ENCODE results near the gene TGFBR3. TPM values are rescaled to one million over a fixed set of nuclear protein-coding genes. Genes with fewer than 3 reads are reported as not detected.

Gene TGFBR3
- total RNA-seq, 1 experiment from 2014 or later: 2.4 TPM

- no peak overlapping the region for H3K23ac ChIP-seq (ENCODE audit: insufficient read length, low read depth, low read length)
- no peak overlapping the region for H2AK5ac ChIP-seq (ENCODE audit: insufficient read length, low read length)
- H3K9me3 ChIP-seq (ENCODE audit: control insufficient read depth, low read depth, low read length): no peaks in the 10 kb centered on the region
- no peak overlapping the region for H4K5ac ChIP-seq (ENCODE audit: insufficient read length, low read depth, low read length)
- H3K4me2 ChIP-seq (ENCODE audit: insufficient read depth, insufficient read length, low read length): no peak overlapping the region
- Mint-ChIP-seq H3K4me3 (no peak overlapping the region), H3K27ac (no peak overlapping the region), H3K36me3 (ENCODE audit: insufficient read depth in 1 of 3, low read depth in 3 of 3) (no peaks in the 10 kb centered on the region; a peak in 1 of 7 replicates), H3K4me1 (peaks cover 19 to 29% of the 10 kb centered on the region in 2 experiments), H3K9me3 (no peaks in the 10 kb centered on the region), H3K27me3 (ENCODE audit: low read depth) (no peaks in the 10 kb centered on the region)
- TF ChIP-seq CTCF (conservative IDR thresholded peaks at IDR 0.05): no peak
- no peak overlapping the region for H3K9ac ChIP-seq (ENCODE audit: extremely low read depth, insufficient read length, low read length)
- no peak overlapping the region for H3T11ph ChIP-seq (ENCODE audit: low read length)
- no peak overlapping the region for H2BK20ac ChIP-seq (ENCODE audit: low read depth, low read length, poor library complexity, severe bottlenecking)
- no peak overlapping the region for H4K91ac ChIP-seq (ENCODE audit: insufficient read length, low read depth, low read length)
- no peaks in the 10 kb centered on the region for H4K20me1 ChIP-seq (ENCODE audit: control insufficient read depth, insufficient read depth, insufficient read length)
- no peaks in the 10 kb centered on the region for H3K23me2 ChIP-seq (ENCODE audit: insufficient read length, low read depth, low read length, poor library complexity, severe bottlenecking)
- H3K14ac ChIP-seq (ENCODE audit: insufficient read depth, low read length): no peak overlapping the region
- no peak overlapping the region for H3K4ac ChIP-seq (ENCODE audit: low read depth, low read length)
- no peak for DNase-seq
- H3K56ac ChIP-seq (ENCODE audit: insufficient read length, low read depth, low read length): no peak overlapping the region
- no peaks in the 10 kb centered on the region for H3K27me3 ChIP-seq (ENCODE audit: insufficient read depth, low read length)
- no peaks in the 10 kb centered on the region for H3K79me2 ChIP-seq (ENCODE audit: insufficient read depth, low read length)
- no peak overlapping the region for H2BK12ac ChIP-seq (ENCODE audit: insufficient read length, low read depth, low read length)
- H3K79me1 ChIP-seq (ENCODE audit: insufficient read depth, low read depth, low read length, poor library complexity, severe bottlenecking): no peaks in the 10 kb centered on the region
- H2BK15ac ChIP-seq (ENCODE audit: low read depth, low read length): no peak overlapping the region
- no peak overlapping the region for H4K8ac ChIP-seq (replicated peaks; ENCODE audit: insufficient read length, low read depth, low read length)
- no peaks in the 10 kb centered on the region for H3K4me1 ChIP-seq (ENCODE audit: insufficient read depth, low read length)
- H2BK120ac ChIP-seq (ENCODE audit: low read depth, low read length, poor library complexity, severe bottlenecking): no peak overlapping the region
- no peak overlapping the region for H2AFZ ChIP-seq (ENCODE audit: low read length)
- no peak overlapping the region for H2BK5ac ChIP-seq (ENCODE audit: insufficient read length, low read length)
- no CpG with 5 or more reads among the region's 5 CpGs for WGBS (ENCODE audit: extremely low coverage, insufficient read length, low lambda C conversion rate)
- no peak overlapping the region for H3K27ac ChIP-seq (ENCODE audit: insufficient read length, low read depth, low read length)
- no peak overlapping the region for H3K18ac ChIP-seq (ENCODE audit: insufficient read length, low read depth, low read length)
These were observed 177.3 kb downstream of the TGFBR3 start for GRCh38 chr1:91708691-91709090.
